GM18519 (cell line): Measurements from ENCODE around the gene RAPH1.
"Not testable (repeated sequence)": the region's sequence is repeated elsewhere in the genome, so short reads cannot be mapped to it uniquely, and the experiment has no call there.

Experiments used
- ATAC-seq: cut with Tn5 transposase; IDR thresholded peaks from one replicate; pipeline ENCODE4 v1.9.1; 2021; ENCODE audit warnings: mild to moderate bottlenecking, moderate library complexity; ENCODE audit not compliant: unreplicated experiment, low FRiP score

Gene RAPH1

GRCh38 chr2:203550266-203550665 lies 15.2 kb upstream of the RAPH1 start:
- ATAC-seq, result no peak

DNA sequence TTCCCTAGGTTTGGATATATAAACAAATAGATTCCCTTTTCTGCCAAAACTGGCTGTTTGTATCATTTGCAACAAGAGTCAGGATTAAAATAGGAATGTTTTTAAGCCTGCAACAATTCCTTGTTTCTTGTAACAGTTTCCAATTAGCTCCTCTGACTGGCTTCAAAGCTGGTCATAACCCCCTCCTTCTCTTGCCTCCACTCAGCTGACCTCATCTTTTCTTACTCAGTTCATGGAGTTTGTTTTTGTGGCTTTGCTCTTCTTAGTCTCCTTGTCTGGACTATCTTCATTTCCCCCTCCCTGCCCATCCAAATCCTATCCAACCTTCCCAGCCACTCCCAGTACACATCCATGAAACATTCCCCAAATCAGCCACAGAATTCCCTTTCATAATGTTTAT lies 14.3 kb upstream of the RAPH1 start:
- ATAC-seq, result no peak

DNA sequence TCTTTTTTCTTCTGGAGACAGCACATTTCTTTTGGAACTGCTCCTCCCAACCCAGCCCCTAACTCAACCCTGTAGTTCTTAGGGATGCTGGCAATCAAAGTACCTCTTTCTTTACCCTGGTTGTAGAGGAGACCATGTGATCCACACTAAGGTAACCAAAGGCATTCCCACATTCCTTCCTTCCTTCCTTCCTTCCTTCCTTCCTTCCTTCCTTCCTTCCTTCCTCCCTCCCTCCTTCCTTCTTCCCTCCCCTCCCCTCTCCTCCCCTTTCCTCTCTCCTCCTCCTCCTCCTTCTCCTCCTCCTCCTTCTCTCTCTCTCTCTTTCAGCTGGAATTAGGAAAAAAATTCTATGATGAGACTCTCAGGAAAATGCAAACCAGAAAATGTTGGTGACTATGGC lies 13.8 kb upstream of the RAPH1 start:
- ATAC-seq, result no peak

DNA sequence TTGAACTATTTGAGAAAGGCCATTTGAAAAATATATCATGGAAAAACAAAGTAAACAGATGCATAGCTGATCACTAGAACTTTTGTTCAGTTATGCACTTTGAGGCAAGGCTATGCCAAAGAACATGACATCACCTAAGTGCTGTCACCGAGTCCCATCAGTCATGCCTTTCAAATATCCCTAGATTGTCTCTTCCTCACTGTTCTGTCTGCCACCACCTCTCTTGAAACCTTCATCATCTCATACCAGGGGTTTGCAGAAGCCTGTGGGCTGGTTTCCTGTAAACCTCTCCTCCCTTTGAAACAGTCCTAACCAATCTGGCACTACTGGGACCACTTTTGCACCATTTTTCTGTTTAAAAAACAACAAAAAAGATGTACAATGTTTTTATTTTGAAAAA lies 12.3 kb upstream of the RAPH1 start:
- no peak for ATAC-seq

DNA sequence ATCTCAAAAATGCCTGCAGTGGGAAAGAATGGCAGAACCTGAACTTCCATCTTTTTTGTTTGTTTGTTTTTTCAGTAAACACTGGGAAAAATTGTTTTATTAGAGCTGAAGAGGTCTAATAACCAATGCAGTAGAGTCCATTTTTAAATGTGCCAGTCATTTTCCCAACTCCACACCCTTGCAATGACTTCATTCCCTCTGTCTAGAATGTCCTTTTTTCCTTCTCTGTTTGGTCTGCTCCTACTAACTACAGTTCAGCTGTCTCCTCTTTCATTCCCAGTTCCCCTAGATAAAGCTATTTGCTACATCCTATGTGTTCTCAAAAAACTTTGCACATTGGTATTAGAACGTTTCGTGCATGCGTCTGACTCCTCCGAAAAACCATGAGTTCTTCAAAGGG lies 9.3 kb upstream of the RAPH1 start:
- no peak for ATAC-seq

GRCh38 chr2:203543898-203544328 lies 8.8 kb upstream of the RAPH1 start:
- ATAC-seq, result no peak

DNA sequence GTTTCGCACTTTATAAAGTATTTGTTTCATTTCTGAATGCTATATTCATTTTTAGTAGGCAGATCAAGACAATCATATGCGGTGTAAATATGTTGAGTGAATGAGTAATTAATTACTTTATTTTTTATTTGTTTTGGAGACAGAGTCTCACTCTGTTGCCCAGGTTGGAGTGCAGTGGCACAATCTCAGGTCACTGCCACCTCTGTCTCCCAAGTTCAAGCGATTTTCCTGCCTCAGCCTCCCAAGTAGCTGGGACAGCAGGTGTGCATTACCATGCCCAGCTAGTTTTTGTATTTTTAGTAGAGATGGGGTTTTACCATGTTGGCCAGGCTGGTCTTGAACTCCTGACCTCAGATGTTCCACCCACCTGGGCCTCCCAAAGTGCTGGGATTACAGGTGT lies 5.5 kb upstream of the RAPH1 start:
- not testable (repeated sequence) for ATAC-seq

DNA sequence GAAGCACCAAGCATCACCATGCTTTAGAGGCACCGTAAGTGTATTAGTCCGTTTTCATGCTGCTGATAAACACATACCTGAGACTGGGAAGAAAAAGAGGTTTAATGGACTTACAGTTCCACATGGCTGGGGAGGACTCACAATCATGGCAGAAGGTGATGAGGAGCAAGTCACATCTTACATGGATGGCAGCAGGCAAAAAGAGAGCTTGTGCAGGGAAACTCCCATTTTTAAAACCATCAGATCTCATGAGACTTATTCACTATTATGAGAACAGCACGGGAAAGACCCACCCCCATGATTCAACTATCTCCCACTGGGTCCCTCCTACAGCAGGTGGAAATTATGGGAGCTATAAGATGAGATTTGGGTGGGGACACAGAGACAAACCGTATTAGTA lies 3.1 kb upstream of the RAPH1 start:
- ATAC-seq, result not testable (repeated sequence)

GRCh38 chr2:203536586-203536951 lies 1.5 kb upstream of the RAPH1 start:
- not testable (repeated sequence) for ATAC-seq

GRCh38 chr2:203535784-203536585 lies 884 bp upstream of the RAPH1 start:
- ATAC-seq, result no peak

GRCh38 chr2:203534621-203535077 lies 452 bp downstream of the RAPH1 start:
- ATAC-seq, result peak; percentile 13

DNA sequence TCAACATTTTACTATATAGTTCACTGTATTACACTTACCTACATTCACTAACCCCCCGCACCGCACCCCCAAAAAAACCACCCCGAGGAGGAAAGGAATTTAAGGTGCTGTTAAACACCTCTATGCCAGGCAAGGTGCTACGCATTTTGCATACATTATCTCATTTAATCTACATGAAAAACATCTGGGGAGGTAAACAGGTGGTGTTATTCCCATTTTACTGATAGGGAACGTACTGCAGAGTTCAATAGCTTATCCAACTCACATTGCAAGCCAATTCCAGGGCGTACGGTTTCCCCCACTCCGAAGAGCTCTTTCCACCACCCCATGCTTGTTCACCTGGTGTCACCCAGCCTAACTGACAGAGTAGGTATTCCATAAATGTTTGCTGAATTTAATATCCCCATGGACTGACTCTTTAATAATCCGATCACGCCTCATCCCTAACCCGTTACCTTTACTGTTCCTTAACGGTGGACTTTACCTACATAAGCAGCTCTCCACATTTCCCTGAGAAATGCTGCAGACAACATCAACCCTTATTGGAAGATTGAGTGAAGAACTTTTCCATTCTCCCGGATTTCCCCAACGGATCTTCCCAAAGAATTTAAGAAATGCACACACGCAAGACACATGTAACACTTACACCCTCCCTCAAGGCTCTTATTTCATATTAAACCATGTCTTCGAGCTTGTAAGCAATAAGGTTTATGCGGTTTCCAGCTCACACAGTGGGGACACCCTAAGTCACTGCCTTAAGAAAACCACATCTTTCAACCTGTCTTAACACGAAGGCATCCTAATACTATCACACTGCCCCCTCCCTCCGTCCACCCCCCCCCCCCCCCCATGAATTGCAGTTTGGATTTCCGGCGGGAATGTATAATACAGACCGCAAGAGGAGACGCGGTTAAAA lies 1.2 kb downstream of the RAPH1 start:
- ATAC-seq, result no peak

GRCh38 chr2:203532957-203533658 lies 2.0 kb downstream of the RAPH1 start:
- ATAC-seq, result no peak

DNA sequence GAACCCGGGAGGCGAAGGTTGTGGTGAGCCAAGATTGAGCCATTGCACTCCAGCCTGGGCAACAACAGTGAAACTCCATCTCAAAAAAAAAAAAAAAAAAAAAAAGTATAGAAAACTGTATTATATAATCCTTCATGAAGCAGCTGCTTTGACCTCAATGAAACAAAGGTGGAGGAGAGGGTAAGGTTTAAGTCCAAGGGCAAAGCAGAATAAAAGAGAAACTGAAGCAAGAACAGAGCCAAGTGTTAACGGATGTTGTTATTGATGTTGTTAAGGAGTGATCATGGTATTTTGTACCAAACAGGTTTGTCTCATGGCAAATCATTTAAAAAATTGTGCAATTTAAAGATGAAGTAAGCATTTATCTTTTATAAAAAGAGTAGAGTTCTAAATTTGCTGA lies 7.4 kb downstream of the RAPH1 start:
- ATAC-seq, result no peak

DNA sequence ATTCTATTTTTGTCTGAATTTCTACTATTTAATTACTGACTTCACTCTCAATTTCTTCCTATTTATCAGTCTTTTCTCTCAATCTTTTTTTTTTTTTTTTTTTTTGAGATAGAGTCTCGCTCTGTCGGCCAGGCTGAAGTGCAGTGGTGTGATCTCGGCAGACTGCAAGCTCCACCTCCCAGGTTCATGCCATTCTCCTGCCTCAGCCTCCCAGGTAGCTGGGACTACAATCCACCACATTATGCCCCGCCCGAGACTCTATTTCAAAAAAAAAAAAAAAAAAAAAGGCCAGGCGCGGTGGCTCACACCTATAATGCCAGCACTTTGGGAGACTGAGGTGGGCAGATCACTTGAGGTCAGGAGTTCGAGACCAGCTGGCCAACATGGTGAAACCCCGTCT lies 21.8 kb downstream of the RAPH1 start:
- not testable (repeated sequence) for ATAC-seq

GRCh38 chr2:203510941-203511305 lies 24.2 kb downstream of the RAPH1 start:
- ATAC-seq, result no peak

DNA sequence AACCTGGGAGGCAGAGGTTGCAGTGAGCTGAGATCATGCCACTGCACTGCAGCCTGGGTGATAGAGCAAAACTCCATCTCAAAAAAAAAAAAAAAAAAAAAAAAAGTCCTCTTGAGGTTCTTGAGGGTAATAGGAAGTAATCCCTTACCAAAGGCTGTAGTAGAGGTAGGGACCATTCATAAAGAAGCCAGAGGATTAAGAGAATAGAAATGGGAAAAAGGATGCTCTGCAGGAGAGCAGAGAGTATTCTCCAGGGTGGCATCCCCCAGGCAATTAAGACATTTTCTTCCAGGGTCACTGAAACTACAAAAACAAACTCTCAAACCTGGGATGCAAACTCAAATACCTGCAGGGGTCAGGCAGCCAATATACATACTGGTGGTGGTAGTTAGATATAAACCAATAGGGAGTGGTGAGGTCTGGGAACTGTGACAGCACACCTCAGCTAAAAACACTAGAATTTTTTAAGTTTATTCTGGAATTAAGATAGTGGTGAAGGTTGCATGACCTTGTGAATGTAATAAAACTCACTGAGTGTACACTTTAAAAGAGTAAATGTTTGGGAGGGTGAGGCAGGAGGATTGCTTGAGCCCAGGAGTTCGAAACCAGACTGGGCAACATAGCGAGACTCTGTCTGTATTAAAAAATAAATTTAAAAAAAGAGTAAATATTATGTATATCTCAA lies 24.7 kb downstream of the RAPH1 start:
- no peak for ATAC-seq

DNA sequence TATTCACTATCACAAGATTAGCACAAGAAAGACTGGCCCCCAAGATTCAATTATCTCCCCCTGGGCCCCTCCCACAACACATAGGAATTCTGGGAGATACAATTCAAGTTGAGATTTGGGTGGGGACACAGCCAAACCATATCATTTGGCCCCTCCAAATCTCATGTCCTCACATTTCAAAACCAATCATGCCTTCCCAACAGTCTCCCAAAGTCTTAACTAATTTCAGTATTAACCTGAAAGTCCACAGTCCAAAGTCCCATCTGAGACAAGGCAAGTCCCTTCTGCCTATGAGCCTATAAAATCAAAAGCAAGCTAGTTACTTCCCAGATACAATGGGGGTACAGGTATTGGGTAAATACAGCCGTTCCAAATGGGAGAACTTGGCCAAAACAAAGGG lies 31.6 kb downstream of the RAPH1 start:
- not testable (repeated sequence) for ATAC-seq

DNA sequence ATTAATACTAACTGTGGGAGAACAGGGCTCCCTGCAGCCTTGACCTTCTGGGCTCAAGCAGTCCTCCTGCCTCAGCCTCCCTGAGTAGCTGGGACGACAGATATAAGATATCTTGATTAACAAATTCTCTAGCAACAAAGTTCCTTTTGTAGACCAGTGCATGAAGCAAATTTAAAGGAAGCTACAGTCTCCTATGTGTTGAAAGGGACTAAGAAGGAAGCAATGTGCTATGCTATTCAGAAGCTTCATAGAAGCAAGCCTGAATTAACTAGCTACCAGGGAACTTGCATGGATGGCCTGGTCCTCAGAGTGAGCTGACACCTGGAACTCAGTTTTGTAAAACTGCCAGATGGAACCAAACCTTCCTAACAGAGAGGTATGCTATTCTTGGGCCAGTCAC lies 33.2 kb downstream of the RAPH1 start:
- no peak for ATAC-seq

- no peak for ATAC-seq
These were observed 34.1 kb downstream of the RAPH1 start for GRCh38 chr2:203500951-203501350.
